ENCODE data around the gene GSX2.

GSX2 gene

DNA sequence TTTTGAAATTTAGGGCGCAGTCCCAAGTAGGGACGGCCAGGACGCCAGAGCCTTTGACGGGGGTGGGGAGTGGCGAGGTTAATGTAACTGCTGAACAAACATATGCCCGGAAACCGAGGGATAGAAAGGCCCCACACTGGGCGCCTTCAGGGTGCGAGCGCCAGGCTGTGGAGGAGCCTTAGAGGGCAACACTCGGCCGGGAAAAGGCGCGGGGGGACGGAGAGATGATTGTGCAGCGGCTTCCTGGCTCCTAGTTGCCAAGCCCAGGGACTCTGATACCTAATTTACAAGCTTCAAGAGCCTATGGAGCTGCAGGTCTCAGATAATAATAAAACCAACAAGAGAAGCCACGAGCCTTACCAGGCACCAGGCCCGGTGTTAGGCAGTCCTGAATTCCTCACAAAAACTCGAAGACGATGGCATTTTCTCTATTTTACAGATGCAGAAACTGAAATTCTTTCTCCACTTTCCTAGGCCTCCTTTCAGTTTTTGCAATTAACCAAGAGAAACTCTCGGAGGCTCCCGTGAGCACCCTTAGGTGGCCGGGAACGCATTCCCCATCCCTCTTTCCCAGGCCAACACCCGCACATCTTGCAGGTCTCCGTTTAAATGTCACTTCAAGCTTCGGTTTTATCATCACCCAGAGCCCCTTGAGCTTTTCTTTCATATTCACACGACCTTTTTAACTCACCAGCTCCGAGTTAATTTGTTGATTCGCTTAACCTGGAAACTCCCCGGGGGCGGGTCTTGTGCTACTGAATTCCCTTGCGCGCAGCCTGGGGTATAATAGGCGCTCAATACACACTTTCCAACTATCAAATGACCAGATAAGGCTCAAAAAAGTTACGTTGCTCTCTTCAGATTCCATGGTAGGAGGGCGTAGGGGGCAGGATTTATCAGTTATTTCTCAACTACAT, 6.4 kb upstream of the GSX2 start:
- Histone ChIP-seq H3K4me2 (ENCODE audit: low read depth, low read length, poor library complexity, severe bottlenecking) (no peak overlapping the region), H3K4me3 (ENCODE audit: insufficient read depth, low read length, poor library complexity, severe bottlenecking) (no peak overlapping the region), H3K9me3 (ENCODE audit: insufficient read depth, low read length) (no peaks in the 10 kb centered on the region), H3K9me2 (replicated peaks; ENCODE audit: insufficient read depth, low read length) (no peaks in the 10 kb centered on the region), H3K27me3 (ENCODE audit: low read length) (no peaks in the 10 kb centered on the region), H3K9ac (ENCODE audit: low read length) (no peak overlapping the region), H4K20me1 (ENCODE audit: low read depth, low read length) (no peaks in the 10 kb centered on the region), H3F3A (ENCODE audit: insufficient read depth) (no peaks in the 10 kb centered on the region), H2AFZ (ENCODE audit: low read depth, low read length, severe bottlenecking) (no peak overlapping the region), H3K27ac (ENCODE audit: low read depth, low read length) (no peak overlapping the region), H3K36me3 (ENCODE audit: low read length) (no peaks in the 10 kb centered on the region), H3K79me2 (ENCODE audit: insufficient read depth, low read length) (no peaks in the 10 kb centered on the region)
- TF ChIP-seq, protein P1, sequence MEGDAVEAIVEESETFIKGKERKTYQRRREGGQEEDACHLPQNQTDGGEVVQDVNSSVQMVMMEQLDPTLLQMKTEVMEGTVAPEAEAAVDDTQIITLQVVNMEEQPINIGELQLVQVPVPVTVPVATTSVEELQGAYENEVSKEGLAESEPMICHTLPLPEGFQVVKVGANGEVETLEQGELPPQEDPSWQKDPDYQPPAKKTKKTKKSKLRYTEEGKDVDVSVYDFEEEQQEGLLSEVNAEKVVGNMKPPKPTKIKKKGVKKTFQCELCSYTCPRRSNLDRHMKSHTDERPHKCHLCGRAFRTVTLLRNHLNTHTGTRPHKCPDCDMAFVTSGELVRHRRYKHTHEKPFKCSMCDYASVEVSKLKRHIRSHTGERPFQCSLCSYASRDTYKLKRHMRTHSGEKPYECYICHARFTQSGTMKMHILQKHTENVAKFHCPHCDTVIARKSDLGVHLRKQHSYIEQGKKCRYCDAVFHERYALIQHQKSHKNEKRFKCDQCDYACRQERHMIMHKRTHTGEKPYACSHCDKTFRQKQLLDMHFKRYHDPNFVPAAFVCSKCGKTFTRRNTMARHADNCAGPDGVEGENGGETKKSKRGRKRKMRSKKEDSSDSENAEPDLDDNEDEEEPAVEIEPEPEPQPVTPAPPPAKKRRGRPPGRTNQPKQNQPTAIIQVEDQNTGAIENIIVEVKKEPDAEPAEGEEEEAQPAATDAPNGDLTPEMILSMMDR (IDR thresholded peaks at IDR 0.05; ENCODE audit: insufficient read depth, low read length, poor library complexity, severe bottlenecking): no peak
- TF ChIP-seq EZH2phosphoT487 (conservative IDR thresholded peaks at IDR 0.05; ENCODE audit: low read length): no peak

DNA sequence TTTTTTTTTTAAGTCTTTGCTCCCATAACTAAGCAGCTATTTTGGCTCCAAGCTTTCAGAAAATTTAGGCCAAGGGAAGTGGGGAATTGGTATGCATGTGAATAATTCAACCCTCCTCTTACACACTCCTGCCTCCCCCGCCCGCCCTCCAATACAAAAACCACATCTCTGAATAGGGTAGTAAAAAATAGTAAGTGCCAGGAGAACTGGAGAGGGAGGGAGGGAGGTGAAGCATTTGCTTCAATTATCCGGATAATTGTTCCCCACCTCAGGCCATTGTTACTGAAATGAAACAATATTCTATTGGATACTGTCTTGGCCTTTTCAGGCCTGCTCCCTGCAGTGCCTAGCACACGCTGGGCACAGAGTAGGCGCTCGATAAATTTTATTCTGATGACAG, 5.5 kb upstream of the GSX2 start:
- Histone ChIP-seq H3K27me3 (ENCODE audit: low read length) (no peaks in the 10 kb centered on the region), H3K27ac (ENCODE audit: low read depth, low read length) (no peak overlapping the region), H3K36me3 (ENCODE audit: low read length) (no peaks in the 10 kb centered on the region), H2AFZ (ENCODE audit: low read depth, low read length, severe bottlenecking) (no peak overlapping the region), H3K9ac (ENCODE audit: low read length) (no peak overlapping the region), H3K79me2 (ENCODE audit: insufficient read depth, low read length) (no peaks in the 10 kb centered on the region), H3K9me3 (ENCODE audit: insufficient read depth, low read length) (no peaks in the 10 kb centered on the region), H3K9me2 (replicated peaks; ENCODE audit: insufficient read depth, low read length) (no peaks in the 10 kb centered on the region), H3F3A (ENCODE audit: insufficient read depth) (no peaks in the 10 kb centered on the region), H3K4me2 (ENCODE audit: low read depth, low read length, poor library complexity, severe bottlenecking) (no peak overlapping the region), H4K20me1 (ENCODE audit: low read depth, low read length) (no peaks in the 10 kb centered on the region), H3K4me3 (ENCODE audit: insufficient read depth, low read length, poor library complexity, severe bottlenecking) (no peak overlapping the region)
- TF ChIP-seq EZH2phosphoT487 (conservative IDR thresholded peaks at IDR 0.05; ENCODE audit: low read length): no peak
- TF ChIP-seq, protein P1 (IDR thresholded peaks at IDR 0.05; ENCODE audit: insufficient read depth, low read length, poor library complexity, severe bottlenecking): no peak

DNA sequence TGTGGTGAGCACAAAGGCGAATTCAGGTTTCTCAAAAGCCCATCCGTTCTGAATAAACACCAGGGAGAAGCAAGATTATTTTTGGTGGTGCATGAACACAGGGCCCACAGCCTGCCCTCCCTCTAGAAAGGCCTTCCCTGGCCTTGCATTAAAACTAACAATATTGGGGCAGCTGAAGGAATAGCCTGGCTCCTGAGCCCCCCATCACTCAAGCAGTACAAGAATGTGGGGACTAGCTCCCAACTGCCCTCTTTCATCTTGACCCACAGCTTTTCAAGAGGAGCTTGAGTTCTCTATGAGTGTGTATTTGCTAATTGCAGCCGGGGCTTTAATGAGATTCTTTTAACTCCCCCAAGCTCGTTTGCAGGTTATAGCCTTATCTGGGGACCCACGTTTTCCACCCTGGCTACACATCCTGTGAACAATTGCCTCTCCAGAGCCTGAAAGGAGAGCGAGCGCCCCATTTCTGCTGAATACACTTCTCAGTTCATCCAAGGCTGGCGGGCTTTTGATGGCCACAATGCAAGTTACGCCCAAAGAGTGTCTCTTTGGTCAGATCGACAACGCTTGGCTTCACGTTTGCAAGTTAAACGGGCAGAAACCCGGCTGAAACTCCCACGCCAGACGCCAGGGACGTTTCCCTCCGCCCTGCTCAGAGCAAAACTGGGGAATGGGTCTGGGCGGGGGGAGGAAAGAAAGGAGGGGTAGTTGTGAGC, 4.7 kb upstream of the GSX2 start:
- H2AFZ ChIP-seq (ENCODE audit: low read depth, low read length, severe bottlenecking): no peak overlapping the region
- no peaks in the 10 kb centered on the region for H3K9me2 ChIP-seq (replicated peaks; ENCODE audit: insufficient read depth, low read length)
- H4K20me1 ChIP-seq (ENCODE audit: low read depth, low read length): no peaks in the 10 kb centered on the region
- H3K27me3 ChIP-seq (ENCODE audit: low read length): no peaks in the 10 kb centered on the region
- H3K4me3 ChIP-seq (ENCODE audit: insufficient read depth, low read length, poor library complexity, severe bottlenecking): no peak overlapping the region
- no peaks in the 10 kb centered on the region for H3K9me3 ChIP-seq (ENCODE audit: insufficient read depth, low read length)
- H3K27ac ChIP-seq (ENCODE audit: low read depth, low read length): no peak overlapping the region
- H3K79me2 ChIP-seq (ENCODE audit: insufficient read depth, low read length): no peaks in the 10 kb centered on the region
- H3F3A ChIP-seq (ENCODE audit: insufficient read depth): no peaks in the 10 kb centered on the region
- H3K9ac ChIP-seq (ENCODE audit: low read length): no peak overlapping the region
- H3K36me3 ChIP-seq (ENCODE audit: low read length): no peaks in the 10 kb centered on the region
- H3K4me2 ChIP-seq (ENCODE audit: low read depth, low read length, poor library complexity, severe bottlenecking): no peak overlapping the region
- TF ChIP-seq EZH2phosphoT487 (conservative IDR thresholded peaks at IDR 0.05; ENCODE audit: low read length): no peak
- TF ChIP-seq, protein P1 (IDR thresholded peaks at IDR 0.05; ENCODE audit: insufficient read depth, low read length, poor library complexity, severe bottlenecking): no peak

All from SU-DHL-6 (cell line).